22Rv1 (cell line): Measurements from ENCODE around the gene BTBD9.

ENCODE experiments used
- H3K27ac ChIP-seq: fragments of 450-650 bp; 2 replicates; pipeline ENCODE4 v1.5.1; 2017
- CTCF ChIP-seq: fragments of 450-650 bp; IDR thresholded peaks from 2 replicates; pipeline ENCODE4 v1.5.1; 2017; ENCODE audit warnings: mild to moderate bottlenecking
- ZFX ChIP-seq: fragments of 450-650 bp; IDR thresholded peaks from 2 replicates; pipeline ENCODE4 v1.6.1; 2017; ENCODE audit warnings: antibody characterized with exemption, borderline replicate concordance

The BTBD9 gene

GRCh38 chr6:38355519-38355918 lies 284.2 kb downstream of the BTBD9 start:
- H3K27ac ChIP-seq, result no peak overlapping the region

GRCh38 chr6:38354905-38355304 lies 284.8 kb downstream of the BTBD9 start:
- no peak overlapping the region for H3K27ac ChIP-seq
- TF ChIP-seq CTCF (no peak), ZFX (no peak)

More at GRCh38 chr6:38355519-38355918, 284.2 kb downstream of the BTBD9 start:
- TF ChIP-seq ZFX (no peak), CTCF (no peak)

GRCh38 chr6:38354037-38354381 lies 285.7 kb downstream of the BTBD9 start:
- H3K27ac ChIP-seq, result no peak overlapping the region
- TF ChIP-seq CTCF (no peak), ZFX (no peak)

GRCh38 chr6:38353310-38354036 lies 286.3 kb downstream of the BTBD9 start:
- TF ChIP-seq CTCF, result no peak
- no peak for TF ChIP-seq ZFX
- no peak overlapping the region for H3K27ac ChIP-seq

- TF ChIP-seq ZFX (no peak), CTCF (no peak)
- no peak overlapping the region for H3K27ac ChIP-seq
Measured at GRCh38 chr6:38352636-38353035, 287.1 kb downstream of the BTBD9 start.

- no peak for TF ChIP-seq ZFX
- TF ChIP-seq CTCF, result no peak
- no peak overlapping the region for H3K27ac ChIP-seq
Measured at GRCh38 chr6:38350942-38351341, 288.8 kb downstream of the BTBD9 start.

- H3K27ac ChIP-seq, result no peak overlapping the region
- TF ChIP-seq ZFX (no peak), CTCF (no peak)
Measured at GRCh38 chr6:38350220-38350619, 289.5 kb downstream of the BTBD9 start.
